Stimulated activated CD4-positive, alpha-beta T cell treated with anti-CD3 and anti-CD28 coated beads, Interleukin-2, amount 100 ng/mL, for 48 hours (primary cell): ENCODE data around the gene BRD4.
A peak's percentile ranks its signal among the peaks of the same experiment; 100 is the strongest.

ENCODE experiments used
- DNase-seq, 2 donors: peaks; one replicate each; pipeline ENCODE4 v3.0.0-alpha.2; 2020

The BRD4 gene

DNA sequence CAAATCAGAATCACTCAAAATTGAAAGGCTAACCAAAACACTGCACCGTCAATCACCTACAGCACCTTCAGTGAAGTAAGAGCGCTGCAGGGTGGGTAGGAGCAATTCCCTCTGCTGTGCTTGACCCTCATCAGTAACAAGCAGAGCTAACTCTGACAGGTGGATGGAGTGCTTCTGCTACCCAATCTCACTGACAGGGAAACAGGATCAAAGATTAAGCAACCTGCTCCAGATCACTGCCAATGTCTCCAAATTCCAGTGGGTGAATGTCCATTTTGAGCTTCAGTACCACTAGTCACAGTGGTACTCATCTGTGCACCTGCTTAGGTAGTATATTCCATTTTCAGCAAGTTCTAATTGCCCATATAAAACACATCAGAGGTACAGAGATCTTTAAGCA, 25.2 kb downstream of the BRD4 start:
- DNase-seq = no peak

DNA sequence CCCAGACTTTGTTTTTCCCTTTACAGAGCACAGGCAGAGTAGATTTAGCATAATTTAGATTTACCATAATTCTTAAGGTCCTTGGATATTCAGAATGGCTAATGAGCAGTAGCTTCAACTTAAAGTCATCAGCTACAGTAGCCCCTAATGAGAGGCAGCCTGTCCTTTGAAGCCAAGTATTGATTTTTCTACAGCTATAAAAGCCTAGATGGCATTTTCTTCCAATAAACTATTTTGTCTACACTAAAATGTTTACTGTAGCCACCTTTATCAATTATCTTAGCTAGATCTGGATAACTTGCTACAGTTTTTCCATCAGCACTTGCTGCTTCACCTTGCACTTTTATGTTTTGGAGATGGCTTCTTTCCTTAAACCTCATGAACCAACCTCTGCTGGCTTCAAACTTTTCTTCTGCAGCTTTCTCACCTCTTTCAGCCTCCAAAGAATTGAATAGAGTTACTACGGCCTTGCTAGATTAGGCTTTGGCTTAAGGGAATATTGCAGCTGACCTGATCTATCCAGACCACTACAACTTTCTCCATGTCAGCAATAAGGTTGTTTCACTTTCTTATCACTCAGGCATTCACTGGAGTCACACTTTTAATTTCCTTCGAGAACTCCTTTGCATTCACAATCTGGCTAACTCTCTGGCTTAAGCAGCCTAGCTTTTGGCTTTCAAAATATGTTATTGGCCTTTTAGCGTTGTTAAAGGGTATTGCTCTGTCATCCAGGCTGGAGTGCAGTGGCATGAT, 26.6 kb downstream of the BRD4 start:
- no peak for DNase-seq

DNA sequence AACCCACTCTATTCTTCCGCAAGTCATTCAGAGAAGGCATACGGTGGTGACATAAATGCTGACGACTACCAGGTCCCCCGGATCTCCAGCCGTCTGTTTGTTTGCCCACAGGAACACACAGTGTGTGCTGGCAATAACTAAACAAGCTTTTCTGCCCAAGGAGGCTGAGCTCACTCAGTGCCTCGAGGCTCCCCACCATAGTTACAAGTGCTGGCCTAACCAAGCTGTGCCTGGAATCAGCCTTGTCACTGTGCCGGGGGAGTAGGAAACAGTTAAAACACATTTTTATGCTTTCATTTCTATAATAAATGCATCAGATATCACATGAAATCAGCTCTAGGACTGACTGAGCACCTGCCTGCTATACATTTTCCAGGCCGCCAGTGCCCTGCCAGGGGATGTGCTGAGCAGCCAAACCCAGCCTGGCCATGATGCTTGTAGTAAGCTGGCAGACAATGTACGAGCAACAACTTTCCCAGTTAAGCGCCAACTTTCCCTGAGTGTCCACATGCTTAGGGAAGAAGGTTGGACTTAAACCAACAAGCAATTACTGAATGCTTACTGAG, 28.1 kb downstream of the BRD4 start:
- DNase-seq = peak; percentile 20 to 31

DNA sequence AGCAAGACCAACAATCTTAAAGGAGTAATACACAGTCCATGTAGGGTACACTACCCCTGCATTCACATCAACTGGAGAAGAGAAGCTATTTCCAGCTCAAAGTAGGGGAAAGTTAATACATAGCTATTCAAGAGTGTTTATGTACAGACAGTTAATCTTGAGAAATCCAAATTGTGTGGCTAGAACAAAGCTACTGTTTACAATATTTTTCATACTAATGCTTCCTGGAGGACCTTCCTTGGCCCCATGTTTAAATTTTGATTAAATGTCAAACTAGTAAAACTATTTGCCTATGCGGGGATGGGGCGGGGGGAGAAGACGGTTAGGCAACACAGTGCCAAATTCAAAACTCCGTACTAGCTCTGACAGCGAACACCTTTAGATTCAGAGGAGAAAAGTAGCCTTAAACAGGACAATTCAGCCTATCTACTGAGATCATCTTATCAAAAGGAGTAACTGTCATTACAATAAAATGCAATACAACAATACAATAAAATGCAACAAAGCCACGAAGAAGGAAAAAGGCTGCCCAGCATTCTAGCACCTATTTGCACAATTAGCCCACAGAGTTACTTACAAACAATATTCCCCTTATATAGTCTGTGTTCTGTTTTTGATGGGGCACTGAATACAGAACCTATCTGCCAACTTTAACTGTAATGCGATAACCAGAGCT, 29.1 kb downstream of the BRD4 start:
- DNase-seq = no peak

DNA sequence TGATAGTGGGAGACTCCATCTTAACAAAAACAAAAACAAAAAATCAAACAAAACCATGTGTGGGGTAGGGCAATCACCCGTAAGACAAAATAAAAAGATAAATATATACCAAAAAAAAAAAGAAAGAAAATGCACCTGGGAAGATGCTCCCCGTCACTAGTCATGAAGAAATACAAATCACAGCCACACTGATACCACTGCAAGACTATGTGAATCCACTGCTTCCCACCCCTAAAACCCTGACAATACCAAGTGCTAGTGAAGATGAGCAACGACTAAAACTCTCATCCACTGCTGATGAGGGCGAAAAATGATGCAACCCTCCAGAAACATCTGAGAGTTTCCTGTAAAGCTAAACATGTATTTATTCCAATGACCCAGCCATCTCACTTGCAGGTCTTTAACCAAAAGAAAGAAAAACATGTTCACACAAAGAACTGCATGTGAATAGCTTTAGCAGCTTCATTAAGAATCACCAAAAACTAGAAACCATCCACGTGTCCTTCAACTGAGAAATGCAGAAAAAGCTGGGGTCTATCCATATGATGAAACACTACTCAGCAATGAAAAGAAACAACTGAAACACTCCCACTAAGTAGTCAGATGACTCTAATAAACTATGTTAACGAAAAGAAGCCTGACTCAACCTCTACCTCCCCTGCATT, 31.7 kb downstream of the BRD4 start:
- DNase-seq = no peak

DNA sequence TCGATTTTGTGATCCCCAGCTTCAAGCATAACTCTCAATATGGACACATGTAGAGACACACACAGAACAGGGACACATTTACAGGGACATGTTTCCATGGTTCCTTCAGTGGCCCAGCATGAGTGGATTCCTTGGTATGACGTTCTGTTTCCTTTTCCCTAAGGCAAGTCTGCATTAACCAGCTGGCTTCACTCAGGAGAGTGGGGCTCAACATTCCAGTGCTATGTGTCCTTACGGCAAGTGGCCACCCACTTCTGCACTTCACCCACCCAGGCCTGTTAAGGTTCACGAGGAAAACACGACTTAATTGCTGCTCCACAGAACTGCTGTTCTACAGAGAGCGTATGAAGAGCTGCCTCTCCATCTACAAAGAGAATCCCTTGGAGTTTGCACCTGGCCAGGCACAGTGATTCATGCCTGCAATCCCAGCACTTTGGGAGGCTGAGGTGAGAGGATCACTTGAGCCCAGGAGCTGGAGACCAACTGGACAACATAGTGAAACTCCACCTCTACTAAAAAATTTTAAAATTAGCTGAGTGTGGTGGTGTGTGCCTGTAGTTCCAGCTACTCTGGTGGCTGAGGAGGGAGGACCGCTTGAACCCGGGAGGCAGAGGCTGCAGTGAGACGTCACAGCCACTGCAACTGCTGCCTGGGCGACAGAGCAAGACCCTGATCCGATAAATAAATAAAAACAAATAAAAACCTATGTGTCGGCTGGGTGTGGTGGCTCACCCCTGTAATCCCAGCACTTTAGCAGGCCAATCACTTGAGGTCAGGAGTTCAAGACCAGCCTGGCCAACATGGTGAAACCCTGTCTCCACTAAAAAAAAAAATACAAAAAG, 32.5 kb downstream of the BRD4 start:
- no peak for DNase-seq

DNA sequence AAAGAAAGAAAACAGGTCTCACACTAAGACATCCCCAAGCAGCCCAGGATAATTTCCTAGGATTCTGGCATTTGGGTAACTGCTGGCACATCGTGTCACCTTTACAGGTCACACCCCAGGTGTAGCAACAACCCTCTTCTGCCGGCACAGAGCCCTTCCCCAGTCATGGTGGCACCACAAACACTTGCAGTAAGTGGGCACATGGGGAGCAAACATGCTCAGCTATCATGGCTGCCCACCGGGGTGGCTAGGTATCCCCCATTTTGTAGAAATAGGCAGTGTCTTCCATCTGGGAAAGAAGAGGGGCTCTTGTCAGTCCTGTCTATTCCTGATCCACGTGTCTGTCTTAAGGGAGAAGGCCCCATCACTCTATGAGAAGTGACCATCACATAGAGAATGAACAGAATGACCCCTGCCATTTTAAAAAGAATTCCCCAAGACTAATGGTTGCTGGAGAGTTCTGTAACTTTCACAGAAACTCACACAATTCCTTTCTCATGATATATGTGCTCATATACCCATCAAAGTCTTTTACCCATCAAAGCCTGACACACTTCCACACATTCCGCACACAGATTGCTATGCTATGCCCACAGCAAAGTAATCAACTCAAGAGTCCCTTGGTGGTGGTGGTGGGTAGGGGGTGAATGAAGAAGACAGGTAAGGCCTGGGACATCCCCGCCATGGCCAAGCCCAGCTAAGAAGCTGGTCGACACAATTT, 33.3 kb downstream of the BRD4 start:
- DNase-seq = no peak

DNA sequence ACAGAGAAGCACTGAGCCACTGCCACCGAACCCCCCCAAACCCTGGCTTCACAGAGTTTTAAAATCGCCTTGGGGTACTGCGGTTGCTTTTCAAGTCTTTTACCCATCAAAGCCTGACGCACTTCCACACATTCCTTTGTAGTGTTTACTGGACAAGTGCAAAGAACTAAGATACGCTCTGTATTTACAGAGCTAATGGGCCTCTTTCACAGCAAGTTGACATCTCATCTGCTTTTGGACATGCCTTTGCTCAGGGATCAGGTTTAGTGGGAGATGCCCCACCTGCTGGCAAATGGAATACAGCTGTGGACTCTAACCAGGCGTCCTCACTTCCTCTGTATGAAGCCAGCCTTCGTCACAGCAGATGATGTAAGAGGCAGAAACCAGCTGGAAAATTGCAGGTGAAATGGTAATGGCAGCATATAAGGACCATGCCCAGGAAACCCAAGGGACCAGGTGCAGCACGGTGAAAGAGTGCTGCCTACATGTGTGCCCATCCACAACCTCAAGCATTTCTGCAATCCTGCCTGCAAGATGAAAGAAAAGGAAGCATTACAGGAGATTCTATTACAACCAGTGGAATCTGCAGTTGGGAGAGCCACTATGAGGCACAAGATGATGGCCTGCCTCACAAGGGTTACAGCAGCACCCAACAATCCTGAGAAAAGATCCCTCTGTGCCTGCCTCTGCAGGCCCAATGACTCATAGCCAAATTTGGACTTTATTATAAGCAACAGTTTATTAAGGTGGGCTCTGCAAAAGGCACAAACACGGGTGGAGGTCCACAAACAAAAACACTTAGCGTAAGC, 34.7 kb downstream of the BRD4 start:
- DNase-seq = no peak

DNA sequence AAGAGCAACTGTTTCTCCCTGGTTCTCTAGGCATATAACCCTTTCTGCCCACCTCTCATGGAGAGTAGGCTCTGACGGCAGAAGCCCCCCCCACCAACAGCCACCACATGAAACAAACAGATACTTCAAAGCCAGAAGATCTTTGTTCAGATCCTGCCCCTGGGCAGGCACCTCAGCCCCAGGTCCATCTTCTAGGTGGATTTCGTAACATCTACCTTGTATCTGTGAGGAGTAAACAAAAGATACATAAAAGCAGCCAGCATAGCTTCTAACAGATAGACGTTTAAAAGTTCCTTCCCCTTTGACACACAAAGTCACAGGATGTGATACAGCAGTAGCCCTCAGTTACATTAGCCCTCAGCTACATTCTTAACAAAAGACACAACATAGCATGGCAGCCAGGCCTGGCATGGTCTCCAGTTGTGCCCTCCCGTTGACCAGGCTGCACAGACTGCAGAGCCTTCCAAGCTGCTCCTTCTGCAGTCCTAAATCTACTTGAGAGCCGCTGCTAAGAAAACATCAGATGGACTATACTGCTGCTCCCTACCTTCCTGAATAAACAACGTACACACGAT, 35.4 kb downstream of the BRD4 start:
- no peak for DNase-seq

DNA sequence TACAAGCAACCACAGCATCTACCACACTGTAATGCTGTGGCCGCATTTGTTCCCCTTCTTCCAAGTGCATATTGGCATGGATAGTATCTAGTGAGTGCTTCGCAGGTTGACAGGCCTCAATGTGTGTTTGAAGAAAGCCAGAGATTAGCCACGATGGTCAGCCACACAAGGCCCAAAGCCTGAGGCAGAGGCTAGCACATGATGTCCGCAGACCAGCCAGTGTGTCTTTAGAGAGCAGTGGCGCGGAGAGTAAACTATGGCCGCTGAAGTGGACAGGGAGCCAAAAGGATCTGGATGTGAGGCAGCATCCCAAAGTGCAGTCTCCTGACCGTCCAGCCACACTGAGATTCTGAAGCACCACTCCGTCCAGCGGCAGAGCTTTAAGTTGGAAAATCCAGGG, 36.0 kb downstream of the BRD4 start:
- no peak for DNase-seq

DNA sequence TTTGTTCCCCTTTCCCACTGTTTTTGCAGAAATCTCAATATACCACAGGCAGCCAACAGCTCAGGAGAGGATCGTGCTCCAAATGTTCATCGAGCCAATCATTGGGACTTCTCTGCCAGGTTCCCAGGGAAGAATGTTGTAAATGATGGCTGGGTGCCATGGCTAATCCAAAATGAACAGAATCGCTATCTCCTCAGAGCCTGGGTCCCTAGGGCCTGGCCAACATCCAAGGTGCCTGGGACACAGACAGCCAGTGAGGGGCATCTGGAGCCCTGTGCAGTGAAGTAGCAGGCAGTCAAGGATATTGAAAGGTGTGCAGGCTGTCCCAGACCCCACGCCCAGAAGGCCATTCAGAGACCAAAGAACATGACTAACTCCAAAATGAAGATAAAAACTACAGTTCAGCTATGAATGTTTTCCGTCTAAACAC, 37.8 kb downstream of the BRD4 start:
- no peak for DNase-seq

DNA sequence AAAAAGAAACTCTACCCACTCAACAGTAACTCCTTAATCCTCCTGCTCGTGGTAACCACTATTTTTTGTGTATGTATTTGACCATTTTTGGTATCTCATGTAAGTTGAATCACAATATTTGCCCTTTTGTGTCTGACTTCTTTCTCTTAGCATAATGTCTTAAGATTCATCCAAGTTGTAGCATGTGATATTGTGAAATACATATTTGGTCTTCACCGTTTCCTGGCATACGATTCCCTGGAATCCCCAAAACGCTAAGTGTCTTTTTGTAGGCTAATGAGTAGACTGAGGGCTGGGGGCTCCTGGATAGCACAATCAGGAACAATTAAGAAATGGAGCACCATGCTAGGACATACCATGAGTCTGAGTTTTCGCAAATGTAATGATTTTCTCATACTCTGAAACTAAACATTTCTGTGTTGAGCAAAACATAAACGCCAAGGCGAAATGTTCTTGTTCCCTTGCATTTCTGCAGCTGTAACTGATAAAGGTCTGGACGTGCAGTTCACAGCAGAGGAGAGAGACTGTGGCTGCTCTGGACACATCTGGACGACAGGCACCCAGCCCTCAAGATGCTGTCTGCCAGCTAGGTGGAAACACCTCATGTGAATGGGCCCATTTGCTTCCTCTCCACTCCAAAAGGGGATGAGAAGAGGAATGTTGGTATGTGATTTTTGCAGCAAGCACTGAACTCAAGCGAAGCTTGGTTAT, 38.4 kb downstream of the BRD4 start:
- no peak for DNase-seq

DNA sequence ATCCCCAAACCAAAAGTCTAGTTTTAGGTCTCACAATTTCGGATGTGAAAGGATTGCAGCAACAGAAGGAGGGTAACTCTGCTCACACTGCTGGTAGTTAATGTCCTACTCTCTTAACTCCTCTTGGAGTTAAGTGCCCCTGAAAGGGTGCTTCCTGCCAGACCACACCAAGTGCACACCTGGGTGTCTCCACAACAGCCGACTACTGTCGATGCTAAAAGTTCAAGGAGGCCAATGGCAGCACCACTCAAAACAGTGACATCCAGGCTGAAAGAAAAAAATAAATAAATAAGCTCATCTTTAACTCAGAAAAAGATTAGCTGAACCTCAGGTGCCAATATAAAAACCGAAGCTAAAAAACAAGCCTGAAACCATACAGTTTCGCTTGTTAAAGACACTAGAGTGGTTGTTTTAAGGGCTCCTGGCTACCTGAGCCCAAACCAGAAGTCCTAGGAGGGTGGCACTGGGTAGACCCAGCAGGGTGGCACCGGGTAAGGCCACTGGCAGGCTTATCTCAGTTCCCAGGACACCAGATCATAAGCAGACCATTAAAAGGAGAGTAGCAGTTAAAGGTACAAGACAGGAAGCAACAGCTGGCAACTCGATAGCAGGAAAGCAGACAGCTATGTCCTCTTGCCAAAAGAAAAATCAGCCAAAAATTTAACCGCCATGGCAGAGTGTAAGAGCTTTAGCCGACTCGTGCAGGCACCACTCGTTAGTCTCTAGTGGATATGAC, 39.3 kb downstream of the BRD4 start:
- no peak for DNase-seq

DNA sequence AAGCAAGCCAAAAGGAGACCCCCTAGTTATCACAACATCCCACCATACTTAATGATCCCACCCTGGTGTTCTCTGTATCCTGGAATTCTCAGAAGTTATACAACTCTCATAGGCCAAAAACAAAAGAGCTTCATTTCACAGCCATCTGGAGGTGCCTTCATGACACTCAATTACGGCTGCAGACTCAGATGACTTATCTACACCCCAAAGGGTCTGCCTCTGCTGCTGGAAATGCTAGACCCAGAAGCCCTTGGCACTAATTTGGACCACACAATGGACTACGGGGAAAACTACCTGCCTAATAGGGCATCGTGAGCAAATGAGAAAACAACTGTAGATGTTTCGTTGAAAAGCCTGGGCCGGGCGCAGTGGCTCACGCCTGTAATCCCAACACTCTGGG, 40.2 kb downstream of the BRD4 start:
- no peak for DNase-seq

DNA sequence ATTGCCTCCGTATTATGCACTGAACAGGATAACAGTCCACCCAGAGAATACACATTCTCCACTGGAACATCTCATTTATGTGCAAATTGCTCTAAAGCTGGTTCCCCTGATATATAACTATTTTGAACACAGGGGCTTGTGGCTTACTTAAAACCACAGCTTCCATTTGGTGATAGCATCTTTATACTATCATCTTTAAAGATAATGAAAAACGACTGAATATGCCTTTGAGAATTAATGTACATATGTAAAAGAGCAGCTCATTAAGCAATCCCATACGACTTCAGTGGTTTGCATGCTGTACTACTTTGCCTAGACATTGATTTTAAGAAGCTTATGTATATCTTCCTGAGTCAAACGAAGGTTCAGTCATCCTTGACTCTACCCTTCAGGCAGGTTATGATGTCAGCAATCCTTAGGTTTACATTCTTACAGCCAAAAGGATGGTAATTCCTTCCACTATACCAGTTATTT, 40.8 kb downstream of the BRD4 start:
- DNase-seq = no peak

DNA sequence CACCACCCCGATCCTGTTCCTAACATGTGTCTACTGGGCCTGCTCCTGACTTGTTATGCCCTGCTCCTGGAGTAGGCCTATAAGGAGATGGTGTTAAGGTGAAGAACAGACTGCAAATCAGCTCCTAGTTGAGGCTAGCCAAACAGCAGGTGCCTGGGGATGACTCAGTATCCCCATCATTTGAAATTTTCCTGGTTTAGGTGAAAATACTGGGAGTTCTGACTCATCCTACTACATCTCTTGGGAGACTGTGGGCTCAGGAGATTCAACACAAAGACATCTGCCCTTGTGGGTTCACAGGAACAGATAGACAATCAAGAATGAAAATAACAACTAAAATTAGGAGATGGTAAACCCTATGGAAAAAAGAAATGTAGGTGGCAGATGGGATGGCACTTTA, 41.2 kb downstream of the BRD4 start:
- no peak for DNase-seq

DNA sequence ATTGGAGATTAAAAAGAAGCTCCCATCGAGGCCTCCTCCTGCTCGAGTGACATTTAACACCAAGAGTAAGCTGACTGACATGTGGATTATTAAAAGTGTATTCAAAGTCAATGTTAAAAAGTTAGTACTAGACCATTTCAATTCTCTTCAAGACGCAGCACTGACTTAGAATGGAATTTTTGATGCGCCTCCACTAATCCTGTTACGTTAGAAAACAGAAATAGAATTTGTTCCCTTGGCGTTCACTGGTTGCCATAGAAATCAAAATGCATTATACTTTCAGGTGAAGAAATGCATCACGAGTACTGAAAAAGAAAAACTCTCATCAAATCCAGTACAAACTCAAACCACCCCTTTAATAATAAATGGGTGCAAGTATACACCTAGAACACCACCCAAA, 42.2 kb downstream of the BRD4 start:
- DNase-seq = no peak

DNA sequence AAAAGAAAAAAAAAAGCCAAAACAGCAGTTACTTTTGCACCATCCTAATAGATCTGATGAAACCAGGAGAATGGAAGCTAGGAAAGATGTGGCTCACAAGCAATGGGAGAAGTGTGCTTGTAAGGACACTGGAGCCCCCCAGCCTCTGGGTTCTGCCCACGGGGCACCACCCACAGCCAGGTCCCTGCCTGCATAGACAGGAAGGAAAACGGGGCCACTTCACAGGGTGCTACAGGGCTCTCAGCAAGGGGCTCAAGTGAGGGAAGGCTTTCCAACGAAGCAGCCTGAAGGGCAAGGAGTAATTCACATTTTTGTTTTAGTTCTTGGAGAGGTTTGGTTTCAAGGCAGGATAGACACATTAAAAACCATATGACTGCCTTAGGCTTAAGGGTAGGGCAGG, 42.7 kb downstream of the BRD4 start:
- no peak for DNase-seq
